Measurements from ENCODE around the gene KAT7.
"Not testable (repeated sequence)": the region's sequence is repeated elsewhere in the genome, so short reads cannot be mapped to it uniquely, and the experiment has no call there.

The KAT7 gene

GRCh38 chr17:49798182-49798581, 9.7 kb downstream of the KAT7 start:
- FAIRE-seq = no peak
- DNase-seq (ENCODE audit: insufficient read length, low spot score) = no peak

GRCh38 chr17:49798738-49799137, 10.3 kb downstream of the KAT7 start:
- DNase-seq (ENCODE audit: insufficient read length, low spot score) (no peak), FAIRE-seq (no peak)

GRCh38 chr17:49809056-49809455, 20.6 kb downstream of the KAT7 start:
- no peak for FAIRE-seq
- no peak for DNase-seq (ENCODE audit: insufficient read length, low spot score)

GRCh38 chr17:49814781-49815529, 26.5 kb downstream of the KAT7 start:
- FAIRE-seq = no peak
- no peak for DNase-seq (ENCODE audit: insufficient read length, low spot score)

GRCh38 chr17:49815761-49816281, 27.3 kb downstream of the KAT7 start:
- FAIRE-seq (no peak), DNase-seq (ENCODE audit: insufficient read length, low spot score) (no peak)

- FAIRE-seq (no peak), DNase-seq (ENCODE audit: insufficient read length, low spot score) (no peak)
Measured at GRCh38 chr17:49817993-49818392, 29.5 kb downstream of the KAT7 start.

- DNase-seq (ENCODE audit: insufficient read length, low spot score) (no peak), FAIRE-seq (no peak)
Measured at GRCh38 chr17:49819138-49819537, 30.7 kb downstream of the KAT7 start.

- DNase-seq (ENCODE audit: insufficient read length, low spot score) = no peak
- no peak for FAIRE-seq
Measured at GRCh38 chr17:49819651-49820050, 31.2 kb downstream of the KAT7 start.

- DNase-seq (ENCODE audit: insufficient read length, low spot score) (no peak), FAIRE-seq (no peak)
Measured at GRCh38 chr17:49820773-49821172, 32.3 kb downstream of the KAT7 start.

GRCh38 chr17:49821466-49821865, 33.0 kb downstream of the KAT7 start:
- DNase-seq (ENCODE audit: insufficient read length, low spot score) = no peak
- FAIRE-seq = no peak

- DNase-seq (ENCODE audit: insufficient read length, low spot score) (no peak), FAIRE-seq (no peak)
Measured at GRCh38 chr17:49821916-49822315, 33.4 kb downstream of the KAT7 start.

GRCh38 chr17:49822829-49823228, 34.3 kb downstream of the KAT7 start:
- DNase-seq (ENCODE audit: insufficient read length, low spot score) = no peak
- no peak for FAIRE-seq

- DNase-seq (ENCODE audit: insufficient read length, low spot score) (no peak), FAIRE-seq (no peak)
Measured at GRCh38 chr17:49823614-49824013, 35.1 kb downstream of the KAT7 start.

- FAIRE-seq = no peak
- no peak for DNase-seq (ENCODE audit: insufficient read length, low spot score)
Measured at GRCh38 chr17:49825645-49826044, 37.2 kb downstream of the KAT7 start.

- DNase-seq (ENCODE audit: insufficient read length, low spot score) = not testable (repeated sequence)
- peak; percentile 53 for FAIRE-seq
Measured at GRCh38 chr17:49828325-49828724, 39.8 kb downstream of the KAT7 start.

- no peak for FAIRE-seq
- no peak for DNase-seq (ENCODE audit: insufficient read length, low spot score)
Measured at GRCh38 chr17:49829026-49829425, 40.5 kb downstream of the KAT7 start.

GRCh38 chr17:49830605-49831004, 42.1 kb downstream of the KAT7 start:
- no peak for DNase-seq (ENCODE audit: insufficient read length, low spot score)
- no peak for FAIRE-seq

GRCh38 chr17:49832840-49833599, 44.5 kb downstream of the KAT7 start:
- DNase-seq (ENCODE audit: insufficient read length, low spot score) (no peak), FAIRE-seq (no peak)

GRCh38 chr17:49834118-49834743, 45.8 kb downstream of the KAT7 start:
- DNase-seq (ENCODE audit: insufficient read length, low spot score) = no peak
- no peak for FAIRE-seq

GRCh38 chr17:49835472-49835871, 47.0 kb downstream of the KAT7 start:
- FAIRE-seq = no peak

More at GRCh38 chr17:49835472-49835871, 47.0 kb downstream of the KAT7 start:
- DNase-seq (ENCODE audit: insufficient read length, low spot score) = no peak

All from GM19239 (cell line).